ENCODE measurements around the gene EHMT1. TPM values are rescaled to one million over a fixed set of nuclear protein-coding genes. Genes with fewer than 3 reads are reported as not detected.

Gene EHMT1
- total and polyA plus RNA-seq, 2 of the 13 experiments (the other 11 are each of a cell fraction or from before 2014, with no cell fraction given): 23.0 to 27.1 TPM

DNA sequence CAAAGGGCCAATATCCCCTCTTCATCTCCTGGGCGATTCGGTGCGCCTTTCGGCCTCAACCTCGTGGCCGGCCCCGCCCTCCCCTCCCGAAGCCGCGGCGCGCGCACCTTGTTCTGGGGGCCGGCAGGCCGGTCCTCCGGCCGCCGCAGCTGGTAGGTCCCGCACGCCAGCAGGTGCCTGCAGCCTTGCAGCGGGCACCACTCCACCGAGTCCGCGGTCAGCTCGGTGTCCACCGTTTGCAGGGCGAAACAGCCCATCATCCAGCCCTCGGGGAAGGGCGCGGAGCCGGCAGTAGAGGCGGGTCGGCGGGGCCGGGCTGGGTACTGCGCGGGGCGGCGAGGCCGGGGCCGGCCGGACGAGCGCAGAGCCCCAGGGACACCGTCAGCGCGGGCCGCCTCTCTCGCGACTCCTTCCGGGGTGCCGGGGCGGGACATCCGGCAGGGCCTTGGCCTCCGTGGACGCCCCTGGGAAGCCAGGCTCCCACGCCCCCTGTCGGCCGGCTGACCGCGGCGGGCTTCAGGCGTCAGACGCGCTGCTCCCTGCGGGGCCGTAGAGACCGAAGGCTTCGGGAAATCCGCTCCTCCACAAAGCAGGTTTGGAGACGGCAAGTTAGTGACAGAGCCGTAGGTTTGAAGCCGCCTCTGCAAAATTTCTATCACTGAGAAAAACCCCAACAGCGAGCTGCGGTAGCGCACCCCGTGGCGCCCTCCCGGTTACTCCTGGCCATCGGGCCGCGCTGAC lies 40.1 kb upstream of the EHMT1 start, which contains the start of gene DPH7 (continued):
- no peak for TF ChIP-seq FOXJ3 (CRISPR knock-in tag; IDR thresholded peaks at IDR 0.05; ENCODE audit: borderline replicate concordance)
- no peak for TF ChIP-seq ZNF20 (CRISPR knock-in tag; IDR thresholded peaks at IDR 0.05)
- no peak; the same call in 1 of the 2 replicates for TF ChIP-seq ZNF33A (CRISPR knock-in tag; IDR thresholded peaks at IDR 0.05; ENCODE audit: borderline replicate concordance)
- TF ChIP-seq, protein P1, sequence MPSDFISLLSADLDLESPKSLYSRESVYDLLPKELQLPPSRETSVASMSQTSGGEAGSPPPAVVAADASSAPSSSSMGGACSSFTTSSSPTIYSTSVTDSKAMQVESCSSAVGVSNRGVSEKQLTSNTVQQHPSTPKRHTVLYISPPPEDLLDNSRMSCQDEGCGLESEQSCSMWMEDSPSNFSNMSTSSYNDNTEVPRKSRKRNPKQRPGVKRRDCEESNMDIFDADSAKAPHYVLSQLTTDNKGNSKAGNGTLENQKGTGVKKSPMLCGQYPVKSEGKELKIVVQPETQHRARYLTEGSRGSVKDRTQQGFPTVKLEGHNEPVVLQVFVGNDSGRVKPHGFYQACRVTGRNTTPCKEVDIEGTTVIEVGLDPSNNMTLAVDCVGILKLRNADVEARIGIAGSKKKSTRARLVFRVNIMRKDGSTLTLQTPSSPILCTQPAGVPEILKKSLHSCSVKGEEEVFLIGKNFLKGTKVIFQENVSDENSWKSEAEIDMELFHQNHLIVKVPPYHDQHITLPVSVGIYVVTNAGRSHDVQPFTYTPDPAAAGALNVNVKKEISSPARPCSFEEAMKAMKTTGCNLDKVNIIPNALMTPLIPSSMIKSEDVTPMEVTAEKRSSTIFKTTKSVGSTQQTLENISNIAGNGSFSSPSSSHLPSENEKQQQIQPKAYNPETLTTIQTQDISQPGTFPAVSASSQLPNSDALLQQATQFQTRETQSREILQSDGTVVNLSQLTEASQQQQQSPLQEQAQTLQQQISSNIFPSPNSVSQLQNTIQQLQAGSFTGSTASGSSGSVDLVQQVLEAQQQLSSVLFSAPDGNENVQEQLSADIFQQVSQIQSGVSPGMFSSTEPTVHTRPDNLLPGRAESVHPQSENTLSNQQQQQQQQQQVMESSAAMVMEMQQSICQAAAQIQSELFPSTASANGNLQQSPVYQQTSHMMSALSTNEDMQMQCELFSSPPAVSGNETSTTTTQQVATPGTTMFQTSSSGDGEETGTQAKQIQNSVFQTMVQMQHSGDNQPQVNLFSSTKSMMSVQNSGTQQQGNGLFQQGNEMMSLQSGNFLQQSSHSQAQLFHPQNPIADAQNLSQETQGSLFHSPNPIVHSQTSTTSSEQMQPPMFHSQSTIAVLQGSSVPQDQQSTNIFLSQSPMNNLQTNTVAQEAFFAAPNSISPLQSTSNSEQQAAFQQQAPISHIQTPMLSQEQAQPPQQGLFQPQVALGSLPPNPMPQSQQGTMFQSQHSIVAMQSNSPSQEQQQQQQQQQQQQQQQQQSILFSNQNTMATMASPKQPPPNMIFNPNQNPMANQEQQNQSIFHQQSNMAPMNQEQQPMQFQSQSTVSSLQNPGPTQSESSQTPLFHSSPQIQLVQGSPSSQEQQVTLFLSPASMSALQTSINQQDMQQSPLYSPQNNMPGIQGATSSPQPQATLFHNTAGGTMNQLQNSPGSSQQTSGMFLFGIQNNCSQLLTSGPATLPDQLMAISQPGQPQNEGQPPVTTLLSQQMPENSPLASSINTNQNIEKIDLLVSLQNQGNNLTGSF (CRISPR knock-in tag; IDR thresholded peaks at IDR 0.05): no peak
- TF ChIP-seq, protein P2, sequence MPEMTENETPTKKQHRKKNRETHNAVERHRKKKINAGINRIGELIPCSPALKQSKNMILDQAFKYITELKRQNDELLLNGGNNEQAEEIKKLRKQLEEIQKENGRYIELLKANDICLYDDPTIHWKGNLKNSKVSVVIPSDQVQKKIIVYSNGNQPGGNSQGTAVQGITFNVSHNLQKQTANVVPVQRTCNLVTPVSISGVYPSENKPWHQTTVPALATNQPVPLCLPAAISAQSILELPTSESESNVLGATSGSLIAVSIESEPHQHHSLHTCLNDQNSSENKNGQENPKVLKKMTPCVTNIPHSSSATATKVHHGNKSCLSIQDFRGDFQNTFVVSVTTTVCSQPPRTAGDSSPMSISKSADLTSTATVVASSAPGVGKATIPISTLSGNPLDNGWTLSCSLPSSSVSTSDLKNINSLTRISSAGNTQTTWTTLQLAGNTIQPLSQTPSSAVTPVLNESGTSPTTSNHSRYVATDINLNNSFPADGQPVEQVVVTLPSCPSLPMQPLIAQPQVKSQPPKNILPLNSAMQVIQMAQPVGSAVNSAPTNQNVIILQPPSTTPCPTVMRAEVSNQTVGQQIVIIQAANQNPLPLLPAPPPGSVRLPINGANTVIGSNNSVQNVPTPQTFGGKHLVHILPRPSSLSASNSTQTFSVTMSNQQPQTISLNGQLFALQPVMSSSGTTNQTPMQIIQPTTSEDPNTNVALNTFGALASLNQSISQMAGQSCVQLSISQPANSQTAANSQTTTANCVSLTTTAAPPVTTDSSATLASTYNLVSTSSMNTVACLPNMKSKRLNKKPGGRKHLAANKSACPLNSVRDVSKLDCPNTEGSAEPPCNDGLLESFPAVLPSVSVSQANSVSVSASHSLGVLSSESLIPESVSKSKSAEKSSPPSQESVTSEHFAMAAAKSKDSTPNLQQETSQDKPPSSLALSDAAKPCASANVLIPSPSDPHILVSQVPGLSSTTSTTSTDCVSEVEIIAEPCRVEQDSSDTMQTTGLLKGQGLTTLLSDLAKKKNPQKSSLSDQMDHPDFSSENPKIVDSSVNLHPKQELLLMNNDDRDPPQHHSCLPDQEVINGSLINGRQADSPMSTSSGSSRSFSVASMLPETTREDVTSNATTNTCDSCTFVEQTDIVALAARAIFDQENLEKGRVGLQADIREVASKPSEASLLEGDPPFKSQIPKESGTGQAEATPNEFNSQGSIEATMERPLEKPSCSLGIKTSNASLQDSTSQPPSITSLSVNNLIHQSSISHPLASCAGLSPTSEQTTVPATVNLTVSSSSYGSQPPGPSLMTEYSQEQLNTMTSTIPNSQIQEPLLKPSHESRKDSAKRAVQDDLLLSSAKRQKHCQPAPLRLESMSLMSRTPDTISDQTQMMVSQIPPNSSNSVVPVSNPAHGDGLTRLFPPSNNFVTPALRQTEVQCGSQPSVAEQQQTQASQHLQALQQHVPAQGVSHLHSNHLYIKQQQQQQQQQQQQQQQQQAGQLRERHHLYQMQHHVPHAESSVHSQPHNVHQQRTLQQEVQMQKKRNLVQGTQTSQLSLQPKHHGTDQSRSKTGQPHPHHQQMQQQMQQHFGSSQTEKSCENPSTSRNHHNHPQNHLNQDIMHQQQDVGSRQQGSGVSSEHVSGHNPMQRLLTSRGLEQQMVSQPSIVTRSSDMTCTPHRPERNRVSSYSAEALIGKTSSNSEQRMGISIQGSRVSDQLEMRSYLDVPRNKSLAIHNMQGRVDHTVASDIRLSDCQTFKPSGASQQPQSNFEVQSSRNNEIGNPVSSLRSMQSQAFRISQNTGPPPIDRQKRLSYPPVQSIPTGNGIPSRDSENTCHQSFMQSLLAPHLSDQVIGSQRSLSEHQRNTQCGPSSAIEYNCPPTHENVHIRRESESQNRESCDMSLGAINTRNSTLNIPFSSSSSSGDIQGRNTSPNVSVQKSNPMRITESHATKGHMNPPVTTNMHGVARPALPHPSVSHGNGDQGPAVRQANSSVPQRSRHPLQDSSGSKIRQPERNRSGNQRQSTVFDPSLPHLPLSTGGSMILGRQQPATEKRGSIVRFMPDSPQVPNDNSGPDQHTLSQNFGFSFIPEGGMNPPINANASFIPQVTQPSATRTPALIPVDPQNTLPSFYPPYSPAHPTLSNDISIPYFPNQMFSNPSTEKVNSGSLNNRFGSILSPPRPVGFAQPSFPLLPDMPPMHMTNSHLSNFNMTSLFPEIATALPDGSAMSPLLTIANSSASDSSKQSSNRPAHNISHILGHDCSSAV (CRISPR knock-in tag; IDR thresholded peaks at IDR 0.05; ENCODE audit: borderline replicate concordance): no peak
- TF ChIP-seq RFX1 (IDR thresholded peaks at IDR 0.05): no peak
- TF ChIP-seq, protein P3, sequence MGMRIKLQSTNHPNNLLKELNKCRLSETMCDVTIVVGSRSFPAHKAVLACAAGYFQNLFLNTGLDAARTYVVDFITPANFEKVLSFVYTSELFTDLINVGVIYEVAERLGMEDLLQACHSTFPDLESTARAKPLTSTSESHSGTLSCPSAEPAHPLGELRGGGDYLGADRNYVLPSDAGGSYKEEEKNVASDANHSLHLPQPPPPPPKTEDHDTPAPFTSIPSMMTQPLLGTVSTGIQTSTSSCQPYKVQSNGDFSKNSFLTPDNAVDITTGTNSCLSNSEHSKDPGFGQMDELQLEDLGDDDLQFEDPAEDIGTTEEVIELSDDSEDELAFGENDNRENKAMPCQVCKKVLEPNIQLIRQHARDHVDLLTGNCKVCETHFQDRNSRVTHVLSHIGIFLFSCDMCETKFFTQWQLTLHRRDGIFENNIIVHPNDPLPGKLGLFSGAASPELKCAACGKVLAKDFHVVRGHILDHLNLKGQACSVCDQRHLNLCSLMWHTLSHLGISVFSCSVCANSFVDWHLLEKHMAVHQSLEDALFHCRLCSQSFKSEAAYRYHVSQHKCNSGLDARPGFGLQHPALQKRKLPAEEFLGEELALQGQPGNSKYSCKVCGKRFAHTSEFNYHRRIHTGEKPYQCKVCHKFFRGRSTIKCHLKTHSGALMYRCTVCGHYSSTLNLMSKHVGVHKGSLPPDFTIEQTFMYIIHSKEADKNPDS (CRISPR knock-in tag; IDR thresholded peaks at IDR 0.05): peak; percentile 68; the same call in 1 of the 2 replicates
- TF ChIP-seq ZSCAN9 (CRISPR knock-in tag; IDR thresholded peaks at IDR 0.05; ENCODE audit: borderline replicate concordance): 0 out of 2 replicates have a peak, but pooled peaks have one; percentile 23
- TF ChIP-seq ZNF33B (CRISPR knock-in tag; IDR thresholded peaks at IDR 0.05): no peak
- TF ChIP-seq GTF2F1 (IDR thresholded peaks at IDR 0.05; ENCODE audit: low read length): no peak
- TF ChIP-seq RXRA (CRISPR knock-in tag; IDR thresholded peaks at IDR 0.05): no peak
- TF ChIP-seq KAT7 (CRISPR knock-in tag; IDR thresholded peaks at IDR 0.05; ENCODE audit: borderline replicate concordance): peak; percentile 90; the same call in 1 of the 2 replicates

Data from HepG2 (cell line).